ENCODE measurements around the gene ZNF486.
"Not testable (repeated sequence)": the region's sequence is repeated elsewhere in the genome, so short reads cannot be mapped to it uniquely, and the experiment has no call there.

Gene ZNF486

GRCh38 chr19:20167020-20167644, at the start of gene ZNF486:
Gene ZNF486, plus strand, starts transcription at chr19:20167214. Its CDS starts 117 bp downstream, at chr19:20167331.
- peak; percentile 92 for DNase-seq

GRCh38 chr19:20118064-20118839, 48.8 kb upstream of the ZNF486 start:
- DNase-seq, result not testable (repeated sequence)

GRCh38 chr19:20124879-20125278, 42.1 kb upstream of the ZNF486 start:
- no peak for DNase-seq

- DNase-seq, result not testable (repeated sequence)
Measured at GRCh38 chr19:20132933-20133332, 34.1 kb upstream of the ZNF486 start.

GRCh38 chr19:20137714-20138113, 29.3 kb upstream of the ZNF486 start:
- DNase-seq, result not testable (repeated sequence)

GRCh38 chr19:20151617-20152145, 15.3 kb upstream of the ZNF486 start:
- DNase-seq, result no peak

GRCh38 chr19:20152506-20152905, 14.5 kb upstream of the ZNF486 start:
- DNase-seq, result not testable (repeated sequence)

GRCh38 chr19:20153281-20153680, 13.7 kb upstream of the ZNF486 start:
- DNase-seq, result no peak

GRCh38 chr19:20154636-20155035, 12.4 kb upstream of the ZNF486 start:
- DNase-seq, result no peak

GRCh38 chr19:20162821-20163220, 4.2 kb upstream of the ZNF486 start:
- no peak for DNase-seq

- no peak for DNase-seq
Measured at GRCh38 chr19:20164456-20164855, 2.6 kb upstream of the ZNF486 start.

- DNase-seq, result no peak
Measured at GRCh38 chr19:20165971-20166592, 932 bp upstream of the ZNF486 start.

- no peak for DNase-seq
Measured at GRCh38 chr19:20167651-20168122, 673 bp downstream of the ZNF486 start.

GRCh38 chr19:20171285-20171684, 4.3 kb downstream of the ZNF486 start:
- DNase-seq, result no peak

- DNase-seq, result not testable (repeated sequence)
Measured at GRCh38 chr19:20175848-20176247, 8.8 kb downstream of the ZNF486 start.

GRCh38 chr19:20179956-20180355, 12.9 kb downstream of the ZNF486 start:
- not testable (repeated sequence) for DNase-seq

GRCh38 chr19:20182222-20182785, 15.3 kb downstream of the ZNF486 start:
- DNase-seq, result no peak

GRCh38 chr19:20186174-20186573, 19.2 kb downstream of the ZNF486 start:
- no peak for DNase-seq

GRCh38 chr19:20197747-20198146, 30.7 kb downstream of the ZNF486 start:
- no peak for DNase-seq

- no peak for DNase-seq
Measured at GRCh38 chr19:20209051-20209450, 42.0 kb downstream of the ZNF486 start.

GRCh38 chr19:20214366-20214765, 47.4 kb downstream of the ZNF486 start:
- not testable (repeated sequence) for DNase-seq

- DNase-seq, result not testable (repeated sequence)
Measured at GRCh38 chr19:20221605-20222004, 54.6 kb downstream of the ZNF486 start.

GRCh38 chr19:20233105-20233504, 66.1 kb downstream of the ZNF486 start:
- no peak for DNase-seq

All from hippocampal formation (tissue), 2 donors.